Fibroblast of the aortic adventitia (primary cell): ENCODE data around the gene ZNF24. TPM values are rescaled to one million over a fixed set of nuclear protein-coding genes. Genes with fewer than 3 reads are reported as not detected.

Source experiments
- DNase-seq: peaks from one replicate; pipeline ENCODE4 v3.0.0-alpha.2; 2010; ENCODE audit warnings: low read depth
- H3K4me3 ChIP-seq: 2 replicates; pipeline ENCODE4 v1.5.1; 2011; ENCODE audit warnings: low read depth, mild to moderate bottlenecking, control low read depth, low read length, moderate library complexity
- CTCF ChIP-seq: IDR thresholded peaks from 2 replicates; pipeline ENCODE4 v1.5.1; 2011; ENCODE audit warnings: mild to moderate bottlenecking, low read length, control low read depth, inconsistent platforms; ENCODE audit not compliant: insufficient read depth
- total RNA-seq: library from RNA; depleted of rRNA; stranded (reverse); fragments of >200 nt; gene quantifications from 2 replicates; pipeline ENCODE4 v1.2.3, GENCODE V29; 2012; ENCODE audit warnings: low replicate concordance

ZNF24 gene
- total RNA-seq, result 16.5 and 29.4 TPM in 2 replicates

GRCh38 chr18:35343936-35344735, at the start of gene ZNF24:
ZNF24 (minus strand) TSS chr18:35344420; CDS start chr18:35340650, 3,770 bp downstream.
- no peak for TF ChIP-seq CTCF
- peak within 1 kb of the TSS; percentile 95 for H3K4me3 ChIP-seq
- DNase-seq, result peak; percentile 86

GRCh38 chr18:35393716-35394115, 49.5 kb upstream of the ZNF24 start:
- no peak for DNase-seq
- TF ChIP-seq CTCF, result no peak
- no peak overlapping the region for H3K4me3 ChIP-seq

- H3K4me3 ChIP-seq, result no peak overlapping the region
- no peak for TF ChIP-seq CTCF
- no peak for DNase-seq
Observed at GRCh38 chr18:35392375-35392774, 48.2 kb upstream of the ZNF24 start.

- H3K4me3 ChIP-seq, result no peak overlapping the region
- no peak for DNase-seq
- TF ChIP-seq CTCF, result no peak
Observed at GRCh38 chr18:35390951-35391700, 46.9 kb upstream of the ZNF24 start.

GRCh38 chr18:35389095-35389618, 44.9 kb upstream of the ZNF24 start:
- peak overlapping the region; percentile 19 for H3K4me3 ChIP-seq
- DNase-seq, result peak; percentile 78
- no peak for TF ChIP-seq CTCF

- no peak overlapping the region for H3K4me3 ChIP-seq
- TF ChIP-seq CTCF, result peak; percentile 34
- DNase-seq, result peak; percentile 27
Observed at GRCh38 chr18:35387152-35387571, 42.9 kb upstream of the ZNF24 start.
